GM21529 (cell line): ENCODE data around the gene NAPSA.
A peak's percentile ranks its signal among the peaks of the same experiment; 100 is the strongest.

Experiments used
- ATAC-seq: cut with Tn5 transposase; IDR thresholded peaks from one replicate; pipeline ENCODE4 v1.9.1; 2021; ENCODE audit not compliant: unreplicated experiment

NAPSA gene

DNA sequence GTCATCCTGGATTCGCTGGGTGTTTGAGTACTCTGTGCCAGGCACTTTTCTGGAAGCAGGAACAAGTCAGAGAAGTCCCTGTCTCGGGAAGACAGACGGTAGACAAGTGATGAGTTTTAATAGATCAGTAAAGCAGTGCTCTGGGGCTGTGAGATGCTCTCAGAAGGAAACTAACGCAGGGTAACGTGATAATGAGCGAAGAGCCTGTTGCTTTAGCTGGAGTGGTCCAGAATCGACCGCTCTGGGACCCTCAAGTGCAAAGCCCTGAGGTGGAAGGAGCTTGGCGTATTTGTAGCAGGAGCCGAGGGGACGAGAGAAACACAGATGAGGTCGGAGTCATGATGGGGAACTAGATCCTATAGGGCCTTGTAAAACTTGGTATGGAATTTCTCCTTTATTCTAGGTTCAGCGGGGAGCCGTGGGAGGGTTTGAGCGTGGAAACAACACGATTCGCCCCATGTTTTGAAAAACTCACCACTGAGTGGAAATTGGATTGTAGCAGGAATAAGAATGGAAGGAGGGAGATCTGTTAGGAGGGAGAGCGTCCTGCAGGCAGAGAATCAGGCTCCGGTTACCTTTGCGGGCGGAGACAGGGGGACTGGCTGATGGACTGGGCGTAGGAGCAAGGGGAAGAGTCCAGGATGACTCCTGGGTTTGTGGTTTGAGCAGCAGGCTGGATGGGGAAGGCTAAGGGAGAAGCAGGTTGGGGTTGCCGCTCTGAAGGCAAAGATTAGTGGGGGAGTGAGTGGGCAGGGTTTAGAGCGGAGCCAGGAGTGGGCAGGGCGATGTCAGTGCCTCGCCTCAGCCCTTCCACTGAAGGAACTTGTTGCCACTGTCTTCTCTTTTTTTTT is 19.5 kb upstream of the NAPSA start:
- no peak for ATAC-seq

DNA sequence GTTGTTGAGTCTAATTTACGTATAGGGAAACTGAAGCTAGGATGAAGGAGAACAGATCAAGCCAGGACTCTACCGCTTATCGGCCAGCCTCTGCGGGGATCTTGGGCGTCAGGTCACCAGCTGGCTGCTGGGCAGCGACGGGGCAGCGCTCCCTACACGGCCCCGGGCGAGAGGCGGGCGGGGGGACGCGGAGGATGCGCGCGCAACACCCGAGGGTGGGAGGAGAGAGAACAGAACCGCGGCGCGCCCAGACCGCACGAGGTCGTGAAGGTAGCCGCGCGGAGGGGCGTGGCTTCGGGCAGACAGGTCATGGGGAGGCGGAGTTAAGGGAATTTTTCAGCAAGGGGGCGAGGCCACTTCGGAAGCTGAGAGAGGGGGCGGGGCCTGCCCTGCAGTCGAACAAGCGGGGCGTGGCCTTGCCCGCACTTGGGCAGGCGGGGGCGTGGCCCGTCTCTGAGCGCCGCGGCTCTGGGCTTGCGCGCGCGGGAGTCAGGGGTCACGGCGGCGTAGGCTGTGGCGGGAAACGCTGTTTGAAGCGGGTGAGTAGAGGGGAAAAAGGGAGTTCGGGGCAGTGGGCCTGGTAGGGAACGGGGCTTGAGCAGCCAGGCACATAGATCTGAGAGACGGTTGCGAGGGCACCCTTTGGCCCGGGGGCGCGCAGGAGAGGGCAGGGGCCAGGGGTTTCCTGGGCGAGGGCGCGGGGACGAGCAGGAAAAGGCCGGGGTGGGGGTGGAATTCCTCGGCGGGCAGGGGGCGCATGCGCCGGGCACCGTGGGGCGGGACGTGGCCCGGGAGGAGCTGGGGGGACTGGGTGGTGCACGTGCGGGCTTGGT is 18.6 kb upstream of the NAPSA start, which contains the start of gene POLD1:
TSS of gene POLD1 (plus strand) at position 496 of the 833 bp plus-strand sequence. CDS start 14,505 bp downstream, outside the sequence.
- peak; percentile 71 for ATAC-seq

DNA sequence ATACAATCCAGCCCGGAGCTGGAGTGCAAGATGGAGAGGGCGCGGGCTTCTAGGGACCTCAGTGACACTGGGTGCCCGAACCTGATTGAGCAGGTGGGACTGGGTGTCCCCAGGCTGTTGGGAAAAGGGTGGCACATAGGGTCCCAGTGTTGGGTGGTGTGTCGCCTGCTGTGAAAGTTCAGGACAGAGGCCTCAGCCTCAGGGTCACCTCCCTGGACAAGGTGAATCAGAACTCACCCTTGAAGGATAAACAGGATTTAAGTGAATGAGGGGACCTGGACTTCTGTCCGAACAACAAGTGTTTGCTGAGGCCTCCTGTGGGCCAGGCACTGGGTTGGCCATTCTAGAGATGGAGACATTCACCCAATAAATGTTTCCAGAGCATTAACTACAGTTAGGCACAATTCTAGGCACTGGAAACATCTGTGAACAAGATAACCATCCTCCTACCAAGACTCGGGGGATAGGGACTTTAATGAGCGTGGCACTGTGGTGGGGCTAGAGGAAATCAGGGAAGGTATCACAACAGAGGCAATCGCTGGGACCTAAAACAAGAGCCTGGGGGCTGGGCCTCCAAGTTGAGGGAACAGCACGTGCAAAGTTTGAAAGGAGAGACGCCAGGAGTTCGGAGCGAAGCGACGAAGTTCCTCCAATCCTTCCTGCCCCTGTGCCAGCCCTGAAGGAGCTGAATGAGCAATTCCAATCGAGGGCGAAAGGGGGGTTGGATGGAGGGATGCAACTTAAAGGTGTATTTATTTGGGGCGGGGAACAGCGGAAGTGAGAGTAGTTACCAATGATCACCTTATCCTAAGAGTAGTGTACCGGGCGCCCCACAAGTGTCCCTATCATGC is 17.8 kb upstream of the NAPSA start:
- ATAC-seq = no peak

DNA sequence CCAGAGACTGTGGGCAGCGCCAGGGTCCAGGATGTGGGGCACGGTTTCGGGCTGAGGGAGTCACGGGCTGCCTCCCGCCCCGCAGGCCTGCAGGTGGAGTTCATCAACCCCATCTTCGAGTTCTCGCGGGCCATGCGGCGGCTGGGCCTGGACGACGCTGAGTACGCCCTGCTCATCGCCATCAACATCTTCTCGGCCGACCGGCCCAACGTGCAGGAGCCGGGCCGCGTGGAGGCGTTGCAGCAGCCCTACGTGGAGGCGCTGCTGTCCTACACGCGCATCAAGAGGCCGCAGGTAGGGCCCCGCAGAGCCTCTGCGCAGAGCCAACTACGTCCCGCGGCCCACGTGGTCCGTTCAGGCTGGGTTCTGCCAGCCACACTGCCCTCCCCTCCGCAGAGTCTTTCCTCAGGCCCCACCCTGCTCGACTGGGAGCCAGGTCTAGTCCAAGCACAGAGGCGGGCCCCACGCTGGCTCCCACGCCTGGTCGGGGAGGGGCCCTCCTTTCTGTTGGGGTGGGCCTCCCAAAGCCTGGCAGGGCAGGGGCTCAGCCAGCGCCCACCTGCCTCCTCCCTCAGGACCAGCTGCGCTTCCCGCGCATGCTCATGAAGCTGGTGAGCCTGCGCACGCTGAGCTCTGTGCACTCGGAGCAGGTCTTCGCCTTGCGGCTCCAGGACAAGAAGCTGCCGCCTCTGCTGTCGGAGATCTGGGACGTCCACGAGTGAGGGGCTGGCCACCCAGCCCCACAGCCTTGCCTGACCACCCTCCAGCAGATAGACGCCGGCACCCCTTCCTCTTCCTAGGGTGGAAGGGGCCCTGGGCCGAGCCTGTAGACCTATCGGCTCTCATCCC is 16.7 kb upstream of the NAPSA start:
- no peak for ATAC-seq

DNA sequence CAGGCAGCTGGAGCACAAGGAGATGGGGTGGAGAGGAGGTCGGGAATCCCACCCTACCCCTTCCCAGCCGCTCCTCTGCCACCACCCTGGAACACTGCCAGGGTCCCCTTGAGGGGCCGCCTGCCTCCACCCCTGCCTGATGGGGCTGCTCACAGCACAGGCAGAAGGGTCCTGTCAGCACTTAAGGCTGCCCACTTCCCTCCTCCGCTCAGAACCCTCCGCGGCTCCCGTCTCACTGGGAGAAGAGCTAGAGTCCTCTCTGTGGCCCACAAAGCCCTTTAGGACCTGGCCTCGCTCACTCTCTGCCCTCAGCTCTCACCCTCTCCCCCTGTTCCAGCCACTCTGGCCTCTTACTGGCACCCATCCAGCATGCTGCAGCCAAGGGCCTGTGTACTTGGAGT is 15.3 kb upstream of the NAPSA start:
- ATAC-seq = no peak

DNA sequence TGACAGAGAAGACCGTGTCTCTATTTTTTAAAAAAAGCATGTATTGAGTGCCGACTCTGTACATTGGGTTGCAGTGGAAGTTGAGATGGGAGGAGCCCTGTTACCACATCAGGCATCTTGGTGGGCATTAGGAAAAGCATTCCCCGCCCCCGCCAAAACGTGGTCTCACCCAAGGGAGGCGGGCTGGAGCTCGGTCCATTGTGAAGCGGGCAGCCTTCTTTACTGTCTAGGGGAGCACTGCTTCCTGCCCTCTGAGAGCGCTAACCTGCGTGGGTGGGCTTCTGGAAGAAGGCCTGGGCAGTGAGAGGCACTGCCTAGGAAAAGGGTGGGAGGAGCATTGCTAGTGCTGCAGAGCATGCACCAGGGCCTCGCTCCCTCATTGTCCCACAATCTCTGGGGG is 14.7 kb upstream of the NAPSA start:
- no peak for ATAC-seq

DNA sequence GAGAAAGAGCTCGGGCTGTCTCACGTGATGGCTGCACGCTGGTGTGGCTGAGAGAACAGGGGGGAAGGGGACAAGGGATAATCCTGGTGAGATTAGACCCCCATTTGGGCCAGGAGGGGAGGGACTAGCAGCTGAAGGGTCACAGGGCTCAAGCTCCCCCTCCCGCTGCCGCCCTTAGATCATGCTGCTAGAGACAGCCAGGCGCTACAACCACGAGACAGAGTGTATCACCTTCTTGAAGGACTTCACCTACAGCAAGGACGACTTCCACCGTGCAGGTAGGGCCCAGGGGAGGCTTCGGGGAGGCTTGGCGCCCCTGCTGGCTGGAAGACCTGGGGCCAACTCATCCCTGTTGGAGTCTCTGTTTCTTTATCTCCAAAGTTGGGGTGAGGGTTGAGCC is 14.2 kb upstream of the NAPSA start:
- ATAC-seq = no peak

DNA sequence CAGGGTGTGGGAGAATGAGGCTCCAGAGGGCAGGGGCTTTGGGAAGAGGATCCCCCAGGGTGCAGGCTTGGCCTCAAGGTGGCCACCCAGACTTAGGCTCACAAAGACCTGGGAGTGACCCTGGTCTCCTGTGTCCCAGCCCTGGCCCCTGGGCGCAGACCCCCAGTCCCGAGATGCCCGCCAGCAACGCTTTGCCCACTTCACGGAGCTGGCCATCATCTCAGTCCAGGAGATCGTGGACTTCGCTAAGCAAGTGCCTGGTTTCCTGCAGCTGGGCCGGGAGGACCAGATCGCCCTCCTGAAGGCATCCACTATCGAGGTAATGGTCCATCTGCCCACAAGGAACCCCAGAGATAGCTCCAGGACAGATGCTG is 13.4 kb upstream of the NAPSA start:
- ATAC-seq = no peak

DNA sequence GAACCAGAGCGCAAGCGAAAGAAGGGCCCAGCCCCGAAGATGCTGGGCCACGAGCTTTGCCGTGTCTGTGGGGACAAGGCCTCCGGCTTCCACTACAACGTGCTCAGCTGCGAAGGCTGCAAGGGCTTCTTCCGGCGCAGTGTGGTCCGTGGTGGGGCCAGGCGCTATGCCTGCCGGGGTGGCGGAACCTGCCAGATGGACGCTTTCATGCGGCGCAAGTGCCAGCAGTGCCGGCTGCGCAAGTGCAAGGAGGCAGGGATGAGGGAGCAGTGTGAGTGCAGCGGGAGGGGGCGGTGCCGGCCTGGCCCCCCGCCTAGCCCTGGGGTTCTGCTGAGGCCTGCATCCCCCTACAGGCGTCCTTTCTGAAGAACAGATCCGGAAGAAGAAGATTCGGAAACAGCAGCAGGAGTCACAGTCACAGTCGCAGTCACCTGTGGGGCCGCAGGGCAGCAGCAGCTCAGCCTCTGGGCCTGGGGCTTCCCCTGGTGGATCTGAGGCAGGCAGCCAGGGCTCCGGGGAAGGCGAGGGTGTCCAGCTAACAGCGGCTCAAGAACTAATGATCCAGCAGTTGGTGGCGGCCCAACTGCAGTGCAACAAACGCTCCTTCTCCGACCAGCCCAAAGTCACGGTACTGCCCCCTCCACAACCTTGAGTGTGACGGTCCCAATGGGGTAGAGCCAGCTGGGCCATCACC is 12.9 kb upstream of the NAPSA start:
- no peak for ATAC-seq

DNA sequence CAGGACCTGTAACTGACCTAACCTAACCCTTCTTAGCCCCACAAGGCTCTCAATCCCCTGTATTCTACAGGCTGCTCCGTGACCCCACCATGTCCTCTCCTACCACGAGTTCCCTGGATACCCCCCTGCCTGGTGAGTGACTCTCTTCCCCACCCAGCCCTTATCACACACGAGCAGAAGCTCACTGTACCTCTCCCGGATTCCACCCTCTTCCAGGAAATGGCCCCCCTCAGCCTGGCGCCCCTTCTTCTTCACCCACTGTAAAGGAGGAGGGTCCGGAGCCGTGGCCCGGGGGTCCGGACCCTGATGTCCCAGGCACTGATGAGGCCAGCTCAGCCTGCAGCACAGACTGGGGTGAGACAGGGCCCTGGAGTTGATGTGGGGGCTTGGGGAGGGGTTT is 12.1 kb upstream of the NAPSA start:
- no peak for ATAC-seq

DNA sequence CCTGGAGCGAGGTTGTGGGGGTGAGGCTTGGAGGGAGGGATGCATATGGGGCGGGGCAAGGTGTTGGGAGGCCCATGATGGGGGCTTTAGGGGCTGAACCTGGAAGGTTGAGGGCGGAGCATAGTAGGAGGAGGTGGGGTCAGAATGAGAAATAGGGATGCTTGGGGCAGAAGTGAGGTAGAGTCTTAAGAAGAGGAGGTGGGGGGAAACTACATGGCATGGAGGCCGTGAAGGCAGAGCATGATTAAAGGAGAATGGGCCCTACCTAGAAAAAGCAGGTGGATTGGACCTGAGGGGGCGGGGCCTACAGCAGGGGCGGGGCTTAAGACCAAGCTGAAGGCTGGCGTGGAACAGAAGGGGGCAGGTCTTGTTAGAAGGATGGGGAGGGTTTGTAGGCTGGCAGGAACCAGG is 11.6 kb upstream of the NAPSA start:
- no peak for ATAC-seq

DNA sequence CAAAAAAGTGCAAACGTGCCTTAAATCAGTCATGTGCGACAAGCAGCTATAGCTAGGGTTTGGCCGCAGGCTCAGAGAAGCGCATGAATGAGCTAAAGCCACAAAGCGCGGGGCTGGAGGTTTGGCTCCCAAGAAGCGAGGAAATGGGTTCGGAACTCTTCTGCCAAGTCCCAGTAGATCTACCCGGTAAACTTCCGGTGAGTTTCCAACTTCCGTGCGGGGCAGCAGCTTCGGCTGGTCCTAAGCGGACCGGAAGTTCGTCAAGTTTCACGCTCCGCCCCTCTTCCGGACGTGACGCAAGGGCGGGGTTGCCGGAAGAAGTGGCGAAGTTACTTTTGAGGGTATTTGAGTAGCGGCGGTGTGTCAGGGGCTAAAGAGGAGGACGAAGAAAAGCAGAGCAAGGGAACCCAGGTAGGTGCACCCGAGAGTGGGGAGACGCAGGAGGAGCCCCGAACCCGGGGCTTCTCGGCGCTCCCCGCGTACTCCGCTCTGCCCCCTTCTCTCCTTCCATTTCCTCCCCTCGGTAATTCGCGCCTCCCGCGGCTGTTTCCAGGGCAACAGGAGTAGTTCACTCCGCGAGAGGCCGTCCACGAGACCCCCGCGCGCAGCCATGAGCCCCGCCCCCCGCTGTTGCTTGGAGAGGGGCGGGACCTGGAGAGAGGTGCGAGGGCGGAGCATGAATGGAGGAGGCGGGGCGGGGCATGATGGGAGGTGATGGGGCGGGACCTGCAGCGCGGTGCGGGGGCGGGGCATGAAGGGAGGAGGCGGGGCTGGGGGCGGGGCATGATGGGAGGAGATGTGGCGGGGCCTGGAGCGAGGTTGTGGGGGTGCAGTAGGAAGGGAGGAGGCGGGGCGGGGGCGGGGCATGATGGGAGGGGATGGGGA is 11.0 kb upstream of the NAPSA start, which contains the start of gene NR1H2:
TSS of gene NR1H2 (plus strand) at position 292 of the 885 bp plus-strand sequence. CDS start 1,149 bp downstream, outside the sequence.
- ATAC-seq = peak; percentile 84

DNA sequence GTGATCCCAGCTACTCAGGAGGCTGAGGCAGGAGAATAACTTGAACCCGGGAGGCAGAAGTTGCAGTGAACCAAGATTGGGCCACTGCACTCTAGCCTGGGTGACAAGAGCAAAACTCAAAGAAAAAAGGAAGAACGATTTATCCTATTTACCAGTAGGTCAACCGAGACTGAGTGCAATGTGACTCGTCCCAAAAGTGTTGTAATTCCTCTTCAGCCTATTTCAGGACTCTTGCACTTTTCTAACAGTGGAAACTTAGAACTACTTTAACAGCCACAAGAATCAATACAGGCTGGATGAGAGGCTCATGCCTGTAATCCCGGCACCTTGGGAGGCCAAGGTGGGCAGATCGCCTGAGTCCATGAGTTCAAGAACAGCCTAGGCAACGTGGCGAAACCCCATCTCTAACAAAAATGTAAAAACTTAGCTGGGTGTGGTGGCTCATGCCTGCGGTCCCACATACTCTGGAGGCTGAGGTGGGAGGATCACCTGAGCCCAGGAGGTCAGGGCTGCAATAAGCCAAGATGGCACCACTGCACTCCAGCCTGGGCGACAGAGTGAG is 6.6 kb upstream of the NAPSA start:
- ATAC-seq = no peak

DNA sequence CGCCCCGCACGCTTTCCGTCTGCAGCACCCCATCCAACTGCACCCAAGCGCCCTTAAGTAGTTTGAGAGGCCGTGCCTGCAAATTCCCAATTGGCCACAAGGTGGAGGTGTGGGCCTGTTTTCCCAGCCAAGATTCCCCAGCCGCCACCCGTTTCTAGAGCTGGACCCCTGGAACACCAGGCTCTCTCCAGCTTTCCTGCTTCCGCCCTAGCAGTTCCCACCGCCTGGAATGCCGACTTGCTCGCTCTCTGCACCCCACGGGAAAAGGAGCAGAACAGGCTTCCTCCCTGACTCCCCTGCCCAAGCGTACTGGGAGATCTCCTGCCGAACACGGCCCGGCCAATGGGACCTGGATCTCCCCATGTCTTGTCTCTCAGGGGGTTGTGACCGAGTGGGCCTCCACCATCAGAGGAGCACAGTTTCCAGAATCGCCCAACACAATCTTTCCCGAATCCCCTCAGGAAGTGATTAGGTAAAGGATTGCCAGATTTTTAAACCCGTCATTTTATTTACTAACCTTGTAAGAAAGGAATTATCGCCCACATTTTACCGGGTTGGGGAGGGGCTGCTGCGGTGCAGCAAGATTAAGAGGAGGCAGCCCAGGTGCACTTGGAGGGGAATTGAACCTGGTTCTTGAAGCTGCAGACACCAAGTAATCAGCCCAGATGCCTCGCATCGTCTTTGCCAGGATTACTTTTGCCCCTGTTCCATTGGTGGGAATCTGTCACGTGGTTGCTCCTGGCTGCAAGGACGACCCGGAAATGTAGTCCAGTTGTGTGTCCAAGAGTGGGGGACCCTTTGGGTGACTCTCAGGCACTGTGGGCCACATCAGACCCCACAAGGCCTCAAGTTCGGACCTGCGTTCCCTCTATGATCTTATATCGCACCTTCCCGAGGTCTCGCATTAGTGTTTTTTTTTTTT is 3.5 kb upstream of the NAPSA start:
- peak; percentile 57 for ATAC-seq

DNA sequence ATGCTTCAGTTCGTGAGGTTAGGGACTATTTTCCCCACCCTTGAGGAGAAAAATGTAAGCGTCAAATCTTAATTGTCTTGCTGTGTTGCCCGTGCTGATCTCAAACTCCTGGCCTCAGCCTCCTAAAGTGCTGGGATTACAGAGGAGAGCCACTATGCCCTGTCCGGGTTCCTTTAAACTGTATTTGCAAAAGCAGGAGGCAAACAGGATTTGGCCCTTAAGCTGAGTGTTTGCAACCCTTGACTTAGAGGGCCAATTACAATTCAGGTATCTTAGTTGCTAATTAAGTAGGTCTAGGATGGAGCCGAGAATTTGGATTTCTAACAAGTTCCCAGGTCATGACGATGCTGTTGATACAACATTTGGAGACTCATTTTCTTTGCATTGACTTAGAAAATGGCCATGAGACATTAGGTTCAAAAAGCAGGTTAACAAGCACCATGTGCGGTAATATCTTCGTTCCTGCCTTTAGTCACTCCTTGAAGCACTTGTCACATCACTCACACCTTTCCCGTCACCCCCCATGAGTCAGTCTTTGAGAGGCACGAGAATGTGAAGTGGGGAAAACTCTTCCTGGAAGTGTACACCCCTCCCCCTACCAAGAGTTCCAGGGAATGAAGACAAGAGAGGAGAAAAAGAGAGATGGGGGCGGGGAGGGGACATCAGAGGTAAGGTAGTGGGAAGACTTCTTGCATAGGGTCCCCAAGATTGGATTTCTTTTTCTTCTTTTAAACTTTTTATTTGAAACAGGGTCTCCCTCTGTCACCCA is 2.6 kb downstream of the NAPSA start:
- no peak for ATAC-seq

DNA sequence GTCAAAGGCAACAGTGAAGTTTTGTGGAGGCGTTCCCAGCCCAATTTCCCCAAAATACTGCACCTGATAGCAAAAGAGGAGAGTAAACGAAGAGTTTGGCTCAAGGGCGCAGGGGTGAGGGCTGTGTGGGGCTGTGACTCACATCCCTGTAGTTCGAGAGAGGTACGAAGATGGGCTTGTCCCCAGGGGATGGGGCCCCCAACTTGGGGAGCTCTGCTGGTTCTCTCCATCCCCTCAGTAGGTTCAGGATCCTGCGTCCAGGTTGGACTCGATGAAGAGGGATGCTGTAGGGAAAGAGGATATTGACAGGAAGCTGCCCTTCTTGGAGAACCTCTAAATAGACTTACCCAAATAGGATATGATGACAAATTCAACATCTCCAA is 3.4 kb downstream of the NAPSA start:
- ATAC-seq = no peak
